ENCODE results near the gene PAK6.

Gene PAK6

DNA sequence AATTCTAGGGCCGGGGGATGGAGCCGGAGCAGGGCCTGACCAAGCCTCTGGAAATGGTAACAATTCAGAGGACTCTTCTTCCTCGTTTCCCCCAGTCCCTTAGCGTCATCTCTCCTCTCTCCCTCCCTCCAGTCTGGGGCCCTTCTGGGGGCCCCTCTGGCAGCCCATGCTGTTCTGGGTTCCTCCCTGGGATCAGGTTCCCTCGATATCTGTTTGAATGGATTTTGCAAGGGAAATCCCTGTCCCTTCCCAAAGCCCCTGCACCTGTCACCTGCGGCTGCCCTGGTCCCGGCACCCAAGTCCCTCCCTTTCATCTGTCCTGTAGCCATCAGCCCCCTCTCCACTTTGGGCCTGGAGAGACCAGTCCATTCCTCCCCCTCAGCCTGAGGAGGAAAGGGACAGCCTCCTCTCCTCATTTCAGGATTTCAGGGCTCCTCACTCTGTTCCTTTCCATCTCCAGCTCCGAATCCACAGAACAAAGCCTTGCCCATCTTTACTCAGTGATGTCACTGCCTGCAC is 70.5 kb downstream of the PAK6 start:
- DNase-seq (ENCODE audit: low read depth in 2 of 3, low spot score in 2 of 3), result no peak

DNA sequence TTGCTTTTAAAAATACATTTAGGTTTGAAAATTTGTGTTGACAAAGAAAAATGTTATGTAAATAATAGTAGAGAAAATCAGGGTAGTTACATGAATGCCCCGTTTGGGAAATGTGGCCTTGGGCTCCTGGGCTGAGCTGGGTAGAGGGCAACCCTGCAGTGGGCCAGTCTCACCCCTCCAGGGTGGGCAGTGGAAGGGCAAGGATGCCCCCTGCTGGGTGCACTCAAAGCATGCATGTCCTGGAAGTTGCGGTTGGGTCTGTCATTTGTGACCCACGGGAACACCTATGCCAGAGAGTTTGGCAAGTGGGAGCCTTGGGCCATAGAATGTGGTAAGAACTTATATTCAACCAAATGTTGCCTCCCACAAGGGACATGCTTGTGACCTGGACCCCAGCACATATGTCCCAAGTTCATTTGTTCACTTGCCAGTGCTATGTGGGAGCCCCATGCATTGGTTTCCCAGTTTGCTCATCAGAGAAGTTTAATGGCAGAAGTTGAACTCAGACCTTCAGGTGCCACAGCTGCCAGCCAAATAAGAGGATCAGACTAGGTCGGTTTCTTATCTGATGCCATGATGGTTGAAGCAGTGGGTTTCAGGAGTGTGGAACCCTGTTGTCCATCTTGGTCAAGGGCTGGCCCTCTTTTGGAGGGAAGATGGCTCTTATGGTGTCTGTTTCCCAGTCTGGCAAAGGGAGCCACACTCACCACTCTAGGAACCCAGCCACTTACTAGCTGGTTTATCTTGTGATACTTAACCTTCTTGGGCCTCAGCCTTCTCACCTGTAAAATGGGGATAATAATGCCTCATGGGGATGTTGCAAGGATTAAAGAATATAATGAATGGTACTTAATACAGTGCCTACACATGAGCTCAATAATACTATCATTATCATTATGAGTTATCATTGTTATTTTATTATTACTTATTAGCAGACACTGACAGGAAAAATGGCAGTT is 71.4 kb downstream of the PAK6 start:
- DNase-seq (ENCODE audit: low read depth in 2 of 3, low spot score in 2 of 3), result peak in 1 of 3 experiments; percentile 34

DNA sequence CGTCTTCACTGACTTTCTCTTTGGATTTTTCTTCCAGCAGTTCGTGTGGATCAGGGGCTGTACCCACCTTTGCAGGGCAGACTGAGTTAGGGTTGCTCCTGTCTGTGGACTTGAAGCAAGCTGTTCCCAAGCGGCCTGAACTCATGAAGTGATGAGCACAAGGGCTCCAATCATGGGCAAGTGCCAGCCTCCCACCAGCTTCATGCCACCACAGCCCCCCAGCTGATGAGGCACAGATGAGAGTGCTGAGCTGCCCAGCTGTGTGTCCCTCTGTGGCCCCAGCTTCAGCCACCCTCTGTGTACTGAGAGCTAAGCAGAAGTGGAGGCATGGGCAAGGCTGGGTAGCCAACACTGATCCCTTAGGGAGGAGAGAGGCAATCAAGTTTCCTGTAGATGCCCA is 72.1 kb downstream of the PAK6 start:
- DNase-seq (ENCODE audit: low read depth in 2 of 3, low spot score in 2 of 3), result no peak

DNA sequence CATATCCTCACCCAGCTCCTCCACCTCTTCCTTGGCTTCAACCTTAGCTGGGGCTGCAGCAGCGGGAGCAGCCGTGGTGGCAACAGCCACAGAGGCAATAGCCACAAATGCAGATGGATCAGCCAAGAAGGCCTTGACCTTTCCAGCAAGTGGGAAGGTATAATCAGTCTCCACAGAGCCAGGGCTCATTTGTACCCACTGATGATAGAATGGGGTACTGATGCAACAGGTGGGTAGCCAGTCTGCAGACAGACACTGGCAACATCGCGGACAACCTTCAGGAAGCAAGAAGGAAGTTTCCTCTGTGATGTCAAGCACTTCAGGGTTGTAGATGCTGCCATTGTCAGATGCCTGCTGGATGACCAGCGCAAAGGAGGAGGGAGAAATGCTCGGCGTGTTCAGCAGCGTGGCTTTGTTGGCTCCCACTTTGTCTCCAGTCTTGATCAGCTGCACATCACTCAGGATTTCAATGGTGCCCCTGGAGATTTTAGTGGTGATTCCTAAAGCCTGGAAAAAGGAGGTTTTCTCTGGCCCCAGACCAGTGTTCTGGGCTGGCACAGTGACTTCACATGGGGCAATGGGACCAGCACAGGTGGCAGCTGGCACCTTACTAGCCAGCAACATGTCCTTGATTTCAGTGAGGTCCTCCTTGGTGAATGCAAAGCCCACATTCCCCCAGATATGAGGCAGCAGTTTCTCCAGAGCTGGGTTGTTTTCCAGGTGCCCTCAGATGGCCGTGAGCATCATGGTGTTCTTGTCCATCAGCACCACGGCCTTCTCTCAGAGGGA is 73.7 kb downstream of the PAK6 start:
- DNase-seq (ENCODE audit: low read depth in 2 of 3, low spot score in 2 of 3), result no peak

DNA sequence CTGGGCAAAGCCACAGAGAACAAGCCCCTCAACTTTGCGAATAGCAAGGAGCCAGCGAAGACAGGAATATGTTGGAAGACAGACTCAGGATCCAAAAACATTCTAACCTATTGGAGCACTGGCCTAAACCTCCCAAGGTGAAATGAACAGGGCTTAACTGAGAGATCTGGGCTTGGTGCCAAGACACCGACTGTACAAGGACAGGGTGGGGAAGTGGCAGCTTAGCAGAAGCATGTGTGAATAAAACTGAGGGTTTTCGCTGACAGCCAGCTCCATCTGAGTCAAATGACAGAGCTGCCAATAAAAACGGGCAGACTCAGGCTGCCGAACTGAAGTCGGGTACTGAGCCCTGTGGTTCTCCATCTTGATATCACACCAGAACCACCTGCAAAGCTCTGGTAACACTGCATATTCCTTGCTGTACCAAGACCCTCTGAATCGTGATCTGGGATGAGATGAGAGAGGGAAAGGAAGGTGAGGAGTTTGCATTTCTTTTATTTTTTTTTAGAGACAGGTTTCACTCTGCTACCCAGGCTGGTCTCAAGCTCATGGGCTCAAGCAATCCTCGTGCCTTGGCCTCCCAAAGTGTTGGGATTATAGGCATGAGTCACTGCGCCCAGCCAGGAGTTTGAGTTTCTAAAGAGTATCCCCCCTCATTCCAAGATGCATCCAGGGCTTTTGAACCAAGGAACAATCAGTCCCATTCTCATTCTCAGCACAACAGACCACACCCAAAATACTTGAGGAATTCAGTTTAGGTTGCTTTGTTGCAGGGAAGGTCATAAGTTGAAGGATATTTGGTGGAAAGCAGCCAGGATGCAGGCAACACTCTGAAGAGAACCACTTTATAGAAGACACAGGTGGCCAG is 74.9 kb downstream of the PAK6 start:
- no peak for DNase-seq (ENCODE audit: low read depth in 2 of 3, low spot score in 2 of 3)

DNA sequence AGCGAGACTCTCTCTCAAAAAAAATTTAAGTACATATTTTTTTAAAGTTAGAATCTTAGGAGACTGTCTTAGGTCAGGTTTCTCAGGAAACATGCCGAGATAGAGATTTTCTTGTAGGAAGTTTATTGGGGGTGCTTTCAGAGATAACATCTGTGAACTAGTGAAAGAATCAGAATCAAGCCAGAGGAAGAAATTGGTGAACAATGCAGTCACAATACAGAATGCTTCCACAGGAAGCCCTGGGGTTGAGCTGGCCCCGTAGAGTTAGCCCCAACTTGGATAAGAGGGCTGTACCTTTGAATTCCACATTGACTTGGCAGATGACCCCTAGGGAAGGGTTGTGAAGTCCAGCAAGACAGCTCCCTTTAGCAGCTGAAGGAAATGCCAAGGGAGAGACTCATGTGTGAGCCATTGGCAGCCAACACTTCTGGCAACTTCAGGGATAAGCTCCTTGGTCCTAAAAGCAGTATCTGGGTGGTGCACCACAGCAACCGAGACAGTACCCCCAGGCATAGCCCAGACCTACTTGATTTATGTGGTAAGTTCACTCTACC is 75.9 kb downstream of the PAK6 start:
- DNase-seq (ENCODE audit: low read depth in 2 of 3, low spot score in 2 of 3), result no peak

DNA sequence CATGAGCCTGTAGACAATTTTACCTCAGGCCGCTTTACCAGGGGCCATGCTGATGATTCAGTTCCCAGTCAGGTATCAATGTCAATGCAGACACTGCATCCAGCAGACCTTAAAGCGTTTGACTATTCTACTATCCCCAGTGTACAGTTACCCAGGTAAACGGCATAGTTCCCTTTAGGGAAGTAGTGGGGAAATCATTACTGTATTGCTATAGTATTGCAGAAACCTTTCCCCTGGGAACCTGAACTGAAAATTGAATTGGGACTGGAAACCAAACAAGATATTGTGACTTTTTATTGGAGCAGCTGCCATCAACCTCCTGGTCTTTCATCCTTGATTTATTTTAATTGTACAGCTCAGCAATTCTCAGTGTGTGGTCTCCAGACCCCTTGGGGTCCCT is 78.1 kb downstream of the PAK6 start:
- no peak for DNase-seq (ENCODE audit: low read depth in 2 of 3, low spot score in 2 of 3)

DNA sequence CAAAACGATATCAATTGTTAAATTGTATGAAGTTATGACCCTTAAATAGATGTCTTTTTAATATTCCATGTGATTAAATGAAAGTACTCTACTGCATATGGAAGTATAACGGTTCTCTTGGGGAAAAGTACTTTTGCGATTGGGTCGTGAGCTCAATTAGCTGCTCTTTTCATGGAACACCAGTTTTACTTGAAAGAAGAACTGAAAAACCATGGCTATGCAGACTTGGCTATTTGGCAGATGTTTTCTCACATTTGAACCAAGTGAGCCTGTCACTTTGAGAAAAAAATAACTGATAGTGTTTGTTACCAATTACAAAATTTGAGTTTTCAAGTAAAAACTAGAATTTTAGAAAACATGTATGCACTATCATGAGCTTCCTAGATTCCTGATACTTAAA is 78.7 kb downstream of the PAK6 start:
- DNase-seq (ENCODE audit: low read depth in 2 of 3, low spot score in 2 of 3), result no peak

DNA sequence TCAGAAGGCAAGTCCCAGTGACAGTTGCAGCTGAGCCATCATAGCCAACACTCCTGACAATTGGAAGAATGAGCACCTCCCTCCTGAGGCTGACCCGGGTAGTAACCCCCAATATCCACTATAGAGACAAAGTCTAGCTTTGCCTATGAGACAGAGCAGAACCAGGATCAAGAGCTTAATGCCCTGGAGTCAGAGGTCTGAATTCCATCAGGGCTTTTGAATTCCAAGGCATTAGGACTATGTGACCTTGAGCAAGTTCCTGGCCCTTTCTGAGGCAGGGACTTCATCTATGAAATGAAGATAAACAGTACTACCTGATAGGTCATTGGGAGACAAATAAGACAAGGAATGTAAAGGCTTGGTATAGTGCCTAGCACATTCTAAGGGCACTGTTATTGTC is 81.5 kb downstream of the PAK6 start:
- no peak for DNase-seq (ENCODE audit: low read depth in 2 of 3, low spot score in 2 of 3)

DNA sequence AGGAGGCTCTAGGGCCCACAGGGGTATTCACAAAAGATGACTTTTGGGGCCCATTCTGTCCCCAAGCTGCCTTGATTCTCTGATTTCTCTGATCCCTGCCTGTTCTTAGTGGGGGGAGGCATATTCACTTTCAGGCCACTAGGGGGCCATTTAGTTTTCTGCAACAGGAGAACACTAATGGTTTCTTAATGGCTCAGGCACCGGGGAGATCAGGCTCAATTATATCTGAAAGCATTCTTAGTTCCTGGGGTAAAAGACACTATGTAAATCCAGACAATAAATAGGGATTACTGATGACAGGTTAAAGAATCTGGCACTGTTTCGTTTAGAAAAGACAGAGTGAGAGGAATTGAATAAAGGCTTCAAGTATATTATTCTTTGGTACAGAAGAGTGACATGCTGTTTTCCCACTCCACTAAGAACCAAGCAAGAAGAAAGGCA is 82.1 kb downstream of the PAK6 start:
- no peak for DNase-seq (ENCODE audit: low read depth in 2 of 3, low spot score in 2 of 3)

DNA sequence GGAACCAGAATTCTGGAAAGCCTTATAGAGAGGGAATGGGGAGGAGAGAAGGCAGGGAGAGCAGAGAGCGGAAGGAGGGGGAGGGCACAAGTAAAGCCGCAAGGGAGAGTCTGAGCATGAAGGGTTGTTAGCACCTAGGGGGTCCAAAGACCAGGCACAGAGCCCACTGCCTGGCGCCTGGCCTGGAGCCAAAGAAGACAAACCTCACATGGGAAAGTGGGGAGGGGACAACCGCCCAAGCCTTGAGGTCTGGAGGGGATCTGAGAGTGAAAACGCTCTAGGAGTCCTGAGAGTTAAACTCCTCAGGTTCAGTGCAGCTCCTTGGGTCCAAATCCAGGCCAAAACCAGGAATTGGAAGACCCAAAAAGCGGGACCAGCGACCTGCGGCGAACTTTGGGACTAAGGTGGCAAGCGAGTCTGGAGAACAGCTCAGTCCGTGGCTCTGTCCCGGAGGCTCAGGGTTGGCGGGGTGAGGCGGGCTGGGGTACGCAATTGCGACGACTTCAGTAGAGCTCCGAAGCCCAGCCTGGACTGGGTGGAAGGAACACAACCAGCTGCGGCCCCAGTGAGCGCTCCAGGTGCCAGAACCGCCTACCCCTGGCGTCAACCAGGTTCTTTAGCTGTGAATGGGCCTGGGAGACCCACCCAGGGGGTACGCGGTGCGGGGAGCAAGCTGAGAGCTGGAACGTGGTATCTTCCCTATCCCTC is 83.8 kb downstream of the PAK6 start:
- DNase-seq (ENCODE audit: low read depth in 2 of 3, low spot score in 2 of 3), result no peak

DNA sequence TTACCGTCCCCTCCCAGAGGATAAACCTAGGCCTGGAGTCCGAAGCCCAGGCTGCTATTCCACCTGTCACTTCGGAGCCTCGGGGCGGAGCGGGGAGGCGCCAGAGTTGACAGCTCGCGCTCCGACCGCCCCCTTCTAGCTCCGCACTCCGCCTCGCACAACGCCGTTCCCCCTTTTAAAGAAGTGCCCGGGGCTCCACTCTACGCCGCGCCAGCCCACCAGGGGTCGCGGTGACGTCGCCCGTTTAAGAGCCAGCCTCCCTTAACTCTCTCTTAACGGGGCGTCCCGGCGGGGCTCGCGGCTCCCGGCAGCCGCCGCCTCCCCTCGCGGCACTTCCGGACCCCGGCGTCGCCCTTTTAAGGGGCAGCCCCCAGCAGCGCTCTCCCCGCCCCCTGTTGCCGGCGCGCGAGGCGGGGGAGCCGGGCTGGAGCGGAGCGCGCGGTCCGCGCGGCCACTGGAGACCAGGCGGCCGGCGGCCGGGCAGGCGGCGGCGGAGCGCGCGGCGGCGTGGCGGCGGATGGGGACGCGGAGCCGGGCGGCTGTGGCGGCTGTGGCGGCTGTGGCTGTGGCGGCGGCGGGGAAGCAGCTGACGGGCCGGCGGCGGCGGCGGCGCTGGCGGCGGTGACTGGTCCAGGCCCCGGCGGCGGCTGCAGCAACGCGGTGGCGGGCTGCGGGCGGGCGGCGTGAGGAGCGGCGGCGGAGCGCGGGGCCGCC is 84.5 kb downstream of the PAK6 start, which contains the start of gene INAFM2:
Gene INAFM2, plus strand, starts transcription at position 454 of the 714 bp plus-strand sequence. CDS start 364 bp downstream, outside the sequence.
- peak; percentile 63 to 83 (median 70) for DNase-seq (ENCODE audit: low read depth in 2 of 3, low spot score in 2 of 3)

DNA sequence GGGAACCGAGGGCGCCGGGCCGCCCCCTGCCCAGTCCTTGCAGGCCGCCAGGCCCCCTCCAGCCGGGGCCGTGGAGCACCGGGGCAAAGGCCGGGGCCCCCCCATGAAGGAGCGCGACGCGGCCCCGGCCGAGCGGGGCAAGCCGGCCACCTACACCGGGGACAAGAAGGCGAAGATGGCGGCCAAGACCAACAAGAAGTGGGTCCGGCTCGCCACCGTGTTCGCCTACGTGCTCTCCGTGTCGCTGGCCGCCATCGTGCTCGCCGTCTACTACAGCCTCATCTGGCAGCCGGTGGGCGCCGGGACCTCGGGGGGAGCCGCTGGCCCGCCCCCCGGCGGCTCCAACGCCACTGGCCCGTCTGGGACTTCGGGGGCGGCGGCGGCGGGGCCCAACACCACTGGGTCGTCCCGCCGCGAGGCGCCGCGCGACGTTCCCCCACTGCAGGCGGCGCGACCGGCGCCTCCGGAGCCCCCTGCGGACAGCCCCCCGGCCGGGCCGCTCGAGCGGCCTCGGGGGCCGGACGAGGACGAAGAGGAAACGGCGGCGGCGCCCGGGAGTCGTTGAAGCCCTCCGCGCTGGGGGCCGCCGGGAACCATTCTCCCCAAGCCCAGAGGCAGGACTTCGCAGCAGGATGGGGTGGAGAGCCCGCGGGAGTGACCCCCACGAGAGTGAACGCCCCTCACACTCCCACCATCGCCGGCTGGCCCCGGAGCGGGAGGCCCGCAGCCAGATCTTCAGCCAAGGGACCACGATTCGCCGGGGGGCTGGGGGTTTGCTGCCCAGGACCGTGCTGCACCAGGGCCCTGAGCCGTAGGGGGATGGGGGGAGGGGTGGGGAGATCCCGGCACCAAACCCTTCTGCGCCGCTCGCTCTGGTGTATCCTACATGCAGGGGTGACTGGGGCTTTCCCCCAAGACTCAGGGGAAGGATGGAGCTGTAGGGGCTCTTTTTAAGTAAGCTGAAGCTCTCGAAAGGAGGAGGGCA is 85.4 kb downstream of the PAK6 start:
- no peak for DNase-seq (ENCODE audit: low read depth in 2 of 3, low spot score in 2 of 3)

DNA sequence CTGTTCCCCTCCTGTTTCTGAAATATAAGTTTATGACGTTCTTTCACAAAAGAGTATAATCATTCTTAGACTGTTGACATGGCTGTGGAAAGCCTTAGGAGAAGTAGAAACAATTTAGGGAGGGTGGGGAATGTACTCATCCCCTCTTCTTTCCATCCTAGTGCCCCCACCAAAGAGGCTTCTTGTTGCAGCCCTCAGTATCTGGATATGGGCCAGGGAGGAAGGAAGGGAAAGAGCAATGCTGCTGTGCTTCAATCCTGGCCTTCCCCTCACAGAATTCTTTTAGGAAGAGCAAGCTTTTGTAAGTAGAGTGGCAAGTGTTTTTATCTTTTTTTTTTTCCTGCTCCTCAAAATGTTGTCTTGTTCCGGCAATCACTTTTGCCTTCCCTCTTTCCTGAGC is 86.3 kb downstream of the PAK6 start:
- no peak for DNase-seq (ENCODE audit: low read depth in 2 of 3, low spot score in 2 of 3)

DNA sequence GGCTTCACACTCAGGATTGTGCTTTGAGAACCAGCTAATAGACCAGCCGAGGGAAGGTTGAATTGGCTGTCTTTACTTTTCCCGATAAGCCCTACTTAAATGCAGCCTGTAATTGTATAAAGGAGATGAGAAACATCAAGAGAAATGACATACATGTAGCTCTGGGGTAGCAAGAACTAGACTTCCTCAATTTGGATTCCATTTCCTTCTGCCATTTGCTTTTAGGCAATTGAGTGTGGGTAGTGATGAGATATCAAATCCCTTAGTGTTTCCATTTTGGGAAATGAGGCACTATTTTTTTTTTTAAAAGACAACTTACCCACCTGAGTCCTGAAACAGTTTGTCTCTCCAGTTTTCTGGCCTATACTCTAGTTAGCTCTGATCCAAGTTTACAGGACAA is 86.8 kb downstream of the PAK6 start:
- DNase-seq (ENCODE audit: low read depth in 2 of 3, low spot score in 2 of 3), result no peak

Data from activated CD8-positive, alpha-beta memory T cell treated with anti-CD3 and anti-CD28 coated beads for 48 hours (primary cell).